ENCODE results near the gene VDAC1.
"Not testable (repeated sequence)": the region's sequence is repeated elsewhere in the genome, so short reads cannot be mapped to it uniquely, and the experiment has no call there.

VDAC1 gene

GRCh38 chr5:133945568-133945967 lies 59.2 kb downstream of the VDAC1 start:
- no peak overlapping the region for H3K4me3 ChIP-seq (ENCODE audit: low read length)
- no peaks in the 10 kb centered on the region for H3K36me3 ChIP-seq (ENCODE audit: control insufficient read depth, low read depth, low read length)
- H3K4me1 ChIP-seq (ENCODE audit: control insufficient read depth, low read depth, low read length) = no peaks in the 10 kb centered on the region
- no peaks in the 10 kb centered on the region for H3K9me3 ChIP-seq (ENCODE audit: control insufficient read depth, low read depth, low read length)
- H3K27ac ChIP-seq (ENCODE audit: low read length) = no peak overlapping the region
- no peaks in the 10 kb centered on the region for H3K27me3 ChIP-seq (ENCODE audit: control insufficient read depth, insufficient read depth, low read length)
- H3K9ac ChIP-seq (ENCODE audit: low read length) = no peak overlapping the region

GRCh38 chr5:133944263-133945185 lies 60.3 kb downstream of the VDAC1 start:
- Histone ChIP-seq H3K27ac (ENCODE audit: low read length) (no peak overlapping the region), H3K9ac (ENCODE audit: low read length) (no peak overlapping the region), H3K4me3 (ENCODE audit: low read length) (no peak overlapping the region), H3K9me3 (ENCODE audit: control insufficient read depth, low read depth, low read length) (no peaks in the 10 kb centered on the region), H3K36me3 (ENCODE audit: control insufficient read depth, low read depth, low read length) (no peaks in the 10 kb centered on the region), H3K4me1 (ENCODE audit: control insufficient read depth, low read depth, low read length) (no peaks in the 10 kb centered on the region), H3K27me3 (ENCODE audit: control insufficient read depth, insufficient read depth, low read length) (no peaks in the 10 kb centered on the region)

- Histone ChIP-seq H3K4me1 (ENCODE audit: control insufficient read depth, low read depth, low read length) (no peaks in the 10 kb centered on the region), H3K36me3 (ENCODE audit: control insufficient read depth, low read depth, low read length) (no peaks in the 10 kb centered on the region), H3K9me3 (ENCODE audit: control insufficient read depth, low read depth, low read length) (no peaks in the 10 kb centered on the region), H3K27ac (ENCODE audit: low read length) (no peak overlapping the region), H3K9ac (ENCODE audit: low read length) (no peak overlapping the region), H3K4me3 (ENCODE audit: low read length) (no peak overlapping the region), H3K27me3 (ENCODE audit: control insufficient read depth, insufficient read depth, low read length) (no peaks in the 10 kb centered on the region)
Measured at GRCh38 chr5:133943475-133943817, 61.3 kb downstream of the VDAC1 start.

GRCh38 chr5:133942614-133943474 lies 61.9 kb downstream of the VDAC1 start:
- Histone ChIP-seq H3K4me3 (ENCODE audit: low read length) (no peak overlapping the region), H3K9ac (ENCODE audit: low read length) (no peak overlapping the region), H3K36me3 (ENCODE audit: control insufficient read depth, low read depth, low read length) (no peaks in the 10 kb centered on the region), H3K4me1 (ENCODE audit: control insufficient read depth, low read depth, low read length) (no peaks in the 10 kb centered on the region), H3K27me3 (ENCODE audit: control insufficient read depth, insufficient read depth, low read length) (no peaks in the 10 kb centered on the region), H3K27ac (ENCODE audit: low read length) (no peak overlapping the region), H3K9me3 (ENCODE audit: control insufficient read depth, low read depth, low read length) (no peaks in the 10 kb centered on the region)

- no peaks in the 10 kb centered on the region for H3K9me3 ChIP-seq (ENCODE audit: control insufficient read depth, low read depth, low read length)
- H3K4me1 ChIP-seq (ENCODE audit: control insufficient read depth, low read depth, low read length) = no peaks in the 10 kb centered on the region
- no peak overlapping the region for H3K9ac ChIP-seq (ENCODE audit: low read length)
- no peaks in the 10 kb centered on the region for H3K27me3 ChIP-seq (ENCODE audit: control insufficient read depth, insufficient read depth, low read length)
- no peaks in the 10 kb centered on the region for H3K36me3 ChIP-seq (ENCODE audit: control insufficient read depth, low read depth, low read length)
- H3K27ac ChIP-seq (ENCODE audit: low read length) = no peak overlapping the region
- H3K4me3 ChIP-seq (ENCODE audit: low read length) = no peak overlapping the region
Measured at GRCh38 chr5:133941456-133942196, 63.1 kb downstream of the VDAC1 start.

GRCh38 chr5:133939668-133940067 lies 65.1 kb downstream of the VDAC1 start:
- no peaks in the 10 kb centered on the region for H3K27me3 ChIP-seq (ENCODE audit: control insufficient read depth, insufficient read depth, low read length)
- H3K9ac ChIP-seq (ENCODE audit: low read length) = no peak overlapping the region
- H3K36me3 ChIP-seq (ENCODE audit: control insufficient read depth, low read depth, low read length) = no peaks in the 10 kb centered on the region
- H3K4me1 ChIP-seq (ENCODE audit: control insufficient read depth, low read depth, low read length) = no peaks in the 10 kb centered on the region
- no peak overlapping the region for H3K27ac ChIP-seq (ENCODE audit: low read length)
- no peaks in the 10 kb centered on the region for H3K9me3 ChIP-seq (ENCODE audit: control insufficient read depth, low read depth, low read length)
- no peak overlapping the region for H3K4me3 ChIP-seq (ENCODE audit: low read length)

- Histone ChIP-seq H3K4me3 (ENCODE audit: low read length) (no peak overlapping the region), H3K27me3 (ENCODE audit: control insufficient read depth, insufficient read depth, low read length) (no peaks in the 10 kb centered on the region), H3K9ac (ENCODE audit: low read length) (no peak overlapping the region), H3K9me3 (ENCODE audit: control insufficient read depth, low read depth, low read length) (no peaks in the 10 kb centered on the region), H3K27ac (ENCODE audit: low read length) (no peak overlapping the region), H3K36me3 (ENCODE audit: control insufficient read depth, low read depth, low read length) (no peaks in the 10 kb centered on the region), H3K4me1 (ENCODE audit: control insufficient read depth, low read depth, low read length) (no peaks in the 10 kb centered on the region)
Measured at GRCh38 chr5:133938929-133939328, 65.8 kb downstream of the VDAC1 start.

GRCh38 chr5:133938039-133938821 lies 66.5 kb downstream of the VDAC1 start:
- H3K27ac ChIP-seq (ENCODE audit: low read length) = no peak overlapping the region
- no peaks in the 10 kb centered on the region for H3K27me3 ChIP-seq (ENCODE audit: control insufficient read depth, insufficient read depth, low read length)
- no peaks in the 10 kb centered on the region for H3K9me3 ChIP-seq (ENCODE audit: control insufficient read depth, low read depth, low read length)
- H3K4me1 ChIP-seq (ENCODE audit: control insufficient read depth, low read depth, low read length) = no peaks in the 10 kb centered on the region
- H3K4me3 ChIP-seq (ENCODE audit: low read length) = no peak overlapping the region
- no peaks in the 10 kb centered on the region for H3K36me3 ChIP-seq (ENCODE audit: control insufficient read depth, low read depth, low read length)
- H3K9ac ChIP-seq (ENCODE audit: low read length) = no peak overlapping the region

- not testable (repeated sequence) for H3K9ac ChIP-seq (ENCODE audit: low read length); H3K27ac ChIP-seq (ENCODE audit: low read length); H3K4me1 ChIP-seq (ENCODE audit: control insufficient read depth, low read depth, low read length); H3K4me3 ChIP-seq (ENCODE audit: low read length); H3K36me3 ChIP-seq (ENCODE audit: control insufficient read depth, low read depth, low read length); H3K9me3 ChIP-seq (ENCODE audit: control insufficient read depth, low read depth, low read length); H3K27me3 ChIP-seq (ENCODE audit: control insufficient read depth, insufficient read depth, low read length)
Measured at GRCh38 chr5:133937628-133938027, 67.1 kb downstream of the VDAC1 start.

GRCh38 chr5:133936651-133937015 lies 68.1 kb downstream of the VDAC1 start:
- H3K9ac ChIP-seq (ENCODE audit: low read length) = no peak overlapping the region
- H3K36me3 ChIP-seq (ENCODE audit: control insufficient read depth, low read depth, low read length) = no peaks in the 10 kb centered on the region
- no peak overlapping the region for H3K4me3 ChIP-seq (ENCODE audit: low read length)
- no peaks in the 10 kb centered on the region for H3K4me1 ChIP-seq (ENCODE audit: control insufficient read depth, low read depth, low read length)
- H3K27ac ChIP-seq (ENCODE audit: low read length) = no peak overlapping the region
- no peaks in the 10 kb centered on the region for H3K9me3 ChIP-seq (ENCODE audit: control insufficient read depth, low read depth, low read length)
- H3K27me3 ChIP-seq (ENCODE audit: control insufficient read depth, insufficient read depth, low read length) = no peaks in the 10 kb centered on the region

Measured in iPS-18a (cell line).